NCI-H345 treated with DMSO at 0.1 percent for 48 hours (cell line): ENCODE data around the gene PPP1R27.

Experiments used
- DNase-seq: peaks from one replicate; lab custom pipeline; 2025; ENCODE audit not compliant: unreplicated experiment; lab: John Stamatoyannopoulos, UW

The PPP1R27 gene

GRCh38 chr17:81834831-81835267 lies at the start of gene PPP1R27:
Gene PPP1R27, minus strand, starts transcription at chr17:81835050. Its CDS starts 97 bp downstream, at chr17:81834953.
- DNase-seq = no peak

- DNase-seq = no peak
Measured at GRCh38 chr17:81884520-81884919, 49.7 kb upstream of the PPP1R27 start.

- no peak for DNase-seq
Measured at GRCh38 chr17:81879121-81879520, 44.3 kb upstream of the PPP1R27 start.

GRCh38 chr17:81878294-81878693 lies 43.4 kb upstream of the PPP1R27 start:
- no peak for DNase-seq

GRCh38 chr17:81877569-81877968 lies 42.7 kb upstream of the PPP1R27 start:
- no peak for DNase-seq

- peak; percentile 92 for DNase-seq
Measured at GRCh38 chr17:81871387-81872230, 36.8 kb upstream of the PPP1R27 start.

GRCh38 chr17:81870981-81871386 lies 36.1 kb upstream of the PPP1R27 start, which contains the start of gene ARHGDIA:
Gene ARHGDIA, minus strand, starts transcription at chr17:81871337. Its CDS starts 1,407 bp downstream, at chr17:81869930.
- no peak for DNase-seq

- DNase-seq = no peak
Measured at GRCh38 chr17:81870131-81870980, 35.5 kb upstream of the PPP1R27 start.

GRCh38 chr17:81869221-81870130 lies 34.6 kb upstream of the PPP1R27 start:
- no peak for DNase-seq

GRCh38 chr17:81868674-81869220 lies 33.9 kb upstream of the PPP1R27 start:
- DNase-seq = no peak

GRCh38 chr17:81867991-81868673 lies 33.3 kb upstream of the PPP1R27 start:
- DNase-seq = no peak

GRCh38 chr17:81867170-81867990 lies 32.5 kb upstream of the PPP1R27 start:
- no peak for DNase-seq

- no peak for DNase-seq
Measured at GRCh38 chr17:81866440-81867169, 31.8 kb upstream of the PPP1R27 start.

GRCh38 chr17:81865733-81866439 lies 31.0 kb upstream of the PPP1R27 start:
- no peak for DNase-seq

- DNase-seq = no peak
Measured at GRCh38 chr17:81865358-81865732, 30.5 kb upstream of the PPP1R27 start.

GRCh38 chr17:81863833-81864768 lies 29.3 kb upstream of the PPP1R27 start:
- no peak for DNase-seq
